AG09319 (cell line): ENCODE results near the gene USP10.
"Not testable (repeated sequence)": the region's sequence is repeated elsewhere in the genome, so short reads cannot be mapped to it uniquely, and the experiment has no call there.

Source experiments
- DNase-seq: peaks from one replicate; pipeline ENCODE4 v3.0.0-alpha.2; 2010; ENCODE audit warnings: low read depth; ENCODE audit errors: extremely low read depth
- CTCF ChIP-seq: IDR thresholded peaks from 2 replicates; pipeline ENCODE4 v1.5.1; 2011; ENCODE audit warnings: low read depth, mild to moderate bottlenecking, inconsistent platforms, low read length, moderate library complexity

Gene USP10

GRCh38 chr16:84689111-84689510, 10.7 kb upstream of the USP10 start:
- DNase-seq: peak; percentile 48
- no peak for TF ChIP-seq CTCF

GRCh38 chr16:84690088-84690819, 9.5 kb upstream of the USP10 start:
- TF ChIP-seq CTCF: no peak
- DNase-seq: no peak

GRCh38 chr16:84692451-84693214, 7.2 kb upstream of the USP10 start:
- no peak for DNase-seq
- TF ChIP-seq CTCF: no peak

- DNase-seq: not testable (repeated sequence)
Measured at GRCh38 chr16:84693869-84694268, 5.9 kb upstream of the USP10 start.

- no peak for TF ChIP-seq CTCF
- DNase-seq: no peak
Measured at GRCh38 chr16:84694980-84695379, 4.8 kb upstream of the USP10 start.

GRCh38 chr16:84699147-84699711, 571 bp upstream of the USP10 start:
- no peak for TF ChIP-seq CTCF
- DNase-seq: no peak

- TF ChIP-seq CTCF: no peak
- DNase-seq: no peak
Measured at GRCh38 chr16:84700446-84701300, 873 bp downstream of the USP10 start.
